H1 (cell line): Measurements from ENCODE around the gene TNS1. TPM values are rescaled to one million over a fixed set of nuclear protein-coding genes. Genes with fewer than 3 reads are reported as not detected.

Source experiments
- CTCF ChIA-PET: fragments of 300-600 bp; sonication (Branson Sonifier 250); formaldehyde crosslinking; loops from one replicate; lab custom pipeline; 2021; ENCODE audit not compliant: partially characterized antibody; lab: Charles Lee
- POLR2A ChIA-PET: fragments of 300-600 bp; sonication (Branson Sonifier 250); formaldehyde crosslinking; loops from one replicate; lab custom pipeline; 2021; ENCODE audit warnings: inconsistent platforms; ENCODE audit not compliant: partially characterized antibody; lab: Charles Lee
- DNase-seq, 2 experiments: peaks; one replicate each; pipeline versions ENCODE4 v3.0.0 to v3.0.0-alpha.2; 2010 to 2022; ENCODE audit warnings: low spot score in 2 of 2, low read depth in 1 of 2, mixed read lengths in 1 of 2
- FAIRE-seq: peaks from 2 replicates; lab custom pipeline; 2011; peaks lifted over from hg19 to GRCh38; lab: Jason Lieb, UNC
- H2AFZ ChIP-seq: 2 replicates; pipeline ENCODE4 v1.8.1; 2012; ENCODE audit warnings: low read length, inconsistent platforms
- H2AK5ac ChIP-seq: 2 replicates; pipeline ENCODE4 v1.6.1; 2013; ENCODE audit warnings: low read depth, low read length
- H2BK120ac ChIP-seq: replicated peaks from 2 replicates; pipeline ENCODE3; 2013; ENCODE audit warnings: low read depth, low read length, inconsistent platforms
- H2BK12ac ChIP-seq: 2 replicates; pipeline ENCODE4 v1.6.1; 2013; ENCODE audit warnings: low read depth, low read length
- H2BK15ac ChIP-seq: 2 replicates; pipeline ENCODE4 v1.6.1; 2013; ENCODE audit warnings: low read length
- H2BK20ac ChIP-seq: 2 replicates; pipeline ENCODE4 v1.6.1; 2013; ENCODE audit warnings: low read length
- H2BK5ac ChIP-seq: 2 replicates; pipeline ENCODE4 v1.6.1; 2013; ENCODE audit warnings: low read depth, low read length
- H3K14ac ChIP-seq: 2 replicates; pipeline ENCODE4 v1.6.1; 2013; ENCODE audit warnings: inconsistent platforms; ENCODE audit not compliant: insufficient read length
- H3K18ac ChIP-seq: 2 replicates; pipeline ENCODE4 v1.6.1; 2013; ENCODE audit warnings: low read length; ENCODE audit errors: extremely low read depth
- H3K23ac ChIP-seq: 2 replicates; pipeline ENCODE4 v1.6.1; 2013; ENCODE audit warnings: inconsistent platforms; ENCODE audit not compliant: insufficient read length
- H3K23me2 ChIP-seq: 2 replicates; pipeline ENCODE4 v1.6.1; 2013; ENCODE audit warnings: low read depth, low read length
- H3K27ac ChIP-seq: 2 replicates; pipeline ENCODE4 v1.6.1; 2011; ENCODE audit warnings: low read depth, low read length, inconsistent platforms
- H3K27me3 ChIP-seq, 4 experiments: replicated peaks in 1 of 4; 1 replicate in 1 of 4; 2 replicates in 3 of 4; pipeline versions ENCODE4 v1.6.1 to v1.8.1; 2011 to 2013; ENCODE audit warnings: low read length in 3 of 4, mild to moderate bottlenecking in 3 of 4, inconsistent platforms in 2 of 4, mixed read lengths in 2 of 4, moderate library complexity in 1 of 4; ENCODE audit not compliant: control insufficient read depth in 3 of 4, insufficient read depth in 3 of 4; ENCODE audit errors: extremely low read depth in 1 of 4
- H3K36me3 ChIP-seq, 4 experiments: 2 replicates each; pipeline versions ENCODE4 v1.6.1 to v1.8.1; 2011 to 2013; ENCODE audit warnings: mild to moderate bottlenecking in 4 of 4, low read length in 3 of 4, moderate library complexity in 2 of 4, control low read depth in 1 of 4, inconsistent platforms in 1 of 4; ENCODE audit not compliant: insufficient read depth in 4 of 4, control insufficient read depth in 2 of 4
- H3K4ac ChIP-seq: replicated peaks from 2 replicates; pipeline ENCODE3; 2013; ENCODE audit warnings: low read length, low read depth, mixed read lengths, inconsistent platforms; ENCODE audit not compliant: insufficient read length
- H3K4me1 ChIP-seq, 4 experiments: replicated peaks in 1 of 4; 1 replicate in 1 of 4; 2 replicates in 3 of 4; pipeline versions ENCODE4 v1.6.1 to v1.8.1; 2011 to 2013; ENCODE audit warnings: low read length in 3 of 4, inconsistent platforms in 2 of 4, mixed read lengths in 1 of 4; ENCODE audit not compliant: insufficient read depth in 4 of 4, control insufficient read depth in 3 of 4
- H3K4me2 ChIP-seq, 2 experiments: 2 replicates each; pipeline versions ENCODE4 v1.6.1 to v1.8.1; 2011 to 2013; ENCODE audit warnings: low read depth in 2 of 2, low read length in 2 of 2, control low read depth in 1 of 2, inconsistent platforms in 1 of 2, mild to moderate bottlenecking in 1 of 2; ENCODE audit not compliant: insufficient read depth in 1 of 2
- H3K4me3 ChIP-seq, 4 experiments: fragments of 200-600, 300-600 bp in 1 of 4; sonication (generic), shearing (Covaris generic), sonication (Bioruptor Twin) in 1 of 4; 2 replicates each; pipeline versions ENCODE4 v1.5.1 to v1.8.1; 2011 to 2016; ENCODE audit warnings: low read length in 4 of 4, low read depth in 3 of 4, control low read depth in 2 of 4, inconsistent platforms in 2 of 4, mild to moderate bottlenecking in 2 of 4, mixed read lengths in 1 of 4, moderate library complexity in 1 of 4; ENCODE audit not compliant: insufficient read depth in 2 of 4; ENCODE audit errors: extremely low read depth in 1 of 4
- H3K56ac ChIP-seq: replicated peaks from 2 replicates; pipeline ENCODE3; 2013; ENCODE audit warnings: low read depth, mild to moderate bottlenecking, mixed read lengths, low read length, inconsistent platforms; ENCODE audit not compliant: insufficient read length
- H3K79me1 ChIP-seq: 2 replicates; pipeline ENCODE4 v1.6.1; 2013; ENCODE audit warnings: low read depth, low read length, control low read depth
- H3K79me2 ChIP-seq, 2 experiments: 2 replicates each; pipeline versions ENCODE4 v1.6.1 to v1.8.1; 2012 to 2013; ENCODE audit warnings: low read length in 2 of 2, mild to moderate bottlenecking in 2 of 2, inconsistent platforms in 1 of 2; ENCODE audit not compliant: insufficient read depth in 2 of 2, control insufficient read depth in 1 of 2
- H3K9ac ChIP-seq, 4 experiments: replicated peaks in 1 of 4; 1 replicate in 1 of 4; 2 replicates in 3 of 4; pipeline versions ENCODE4 v1.6.1 to v1.8.1; 2011 to 2013; ENCODE audit warnings: low read depth in 3 of 4, low read length in 3 of 4, control low read depth in 2 of 4, mild to moderate bottlenecking in 2 of 4, moderate library complexity in 2 of 4, inconsistent platforms in 1 of 4; ENCODE audit errors: extremely low read depth in 1 of 4
- H3K9me3 ChIP-seq, 2 experiments: 2 replicates each; pipeline versions ENCODE4 v1.6.1 to v1.8.1; 2012 to 2013; ENCODE audit warnings: mild to moderate bottlenecking in 2 of 2, moderate library complexity in 2 of 2, control low read depth in 1 of 2, inconsistent platforms in 1 of 2, low read depth in 1 of 2, low read length in 1 of 2, mixed read lengths in 1 of 2; ENCODE audit not compliant: insufficient read depth in 2 of 2
- H4K20me1 ChIP-seq, 2 experiments: replicated peaks in 1 of 2; 2 replicates each; pipeline versions ENCODE3 to v1.8.1; 2011 to 2013; ENCODE audit warnings: inconsistent platforms in 2 of 2, low read length in 2 of 2, mild to moderate bottlenecking in 1 of 2; ENCODE audit not compliant: insufficient read depth in 2 of 2, control insufficient read depth in 1 of 2
- H4K5ac ChIP-seq: 2 replicates; pipeline ENCODE4 v1.6.1; 2013; ENCODE audit warnings: low read length, low read depth, mixed read lengths, inconsistent platforms; ENCODE audit not compliant: insufficient read length
- H4K8ac ChIP-seq: 2 replicates; pipeline ENCODE4 v1.8.0; 2013; ENCODE audit warnings: mild to moderate bottlenecking, moderate library complexity, low read length, inconsistent platforms; ENCODE audit not compliant: insufficient read depth; ENCODE audit errors: extremely low read depth
- H4K91ac ChIP-seq: replicated peaks from 2 replicates; pipeline ENCODE3; 2013; ENCODE audit warnings: low read length, mixed read lengths, inconsistent platforms; ENCODE audit not compliant: insufficient read length
- CEBPB ChIP-seq: IDR thresholded peaks from 2 replicates; pipeline ENCODE4 v1.6.1; 2012; ENCODE audit warnings: low read depth, low read length
- FOSL1 ChIP-seq: IDR thresholded peaks from 2 replicates; pipeline ENCODE4 v1.6.1; 2011; ENCODE audit warnings: mild to moderate bottlenecking, low read depth, low read length, moderate library complexity; ENCODE audit not compliant: insufficient read depth
- GTF2F1 ChIP-seq: IDR thresholded peaks from 2 replicates; pipeline ENCODE4 v1.6.1; 2012; ENCODE audit warnings: low read depth, low read length, improper control_type of control experiment, borderline replicate concordance
- KDM1A ChIP-seq: fragments of 200-600, 300-600 bp; sonication (generic); IDR thresholded peaks from 2 replicates; pipeline ENCODE4 v1.7.1; 2016; ENCODE audit warnings: mild to moderate bottlenecking, low read length, borderline replicate concordance
- KDM5A ChIP-seq: fragments of 200-600 bp; IDR thresholded peaks from 2 replicates; pipeline ENCODE4 v1.7.1; 2012; ENCODE audit warnings: mild to moderate bottlenecking, low read length, inconsistent platforms, mixed read lengths
- MAX ChIP-seq: IDR thresholded peaks from 2 replicates; pipeline ENCODE4 v1.6.1; 2012; ENCODE audit warnings: inconsistent platforms
- NRF1 ChIP-seq: IDR thresholded peaks from 2 replicates; pipeline ENCODE4 v1.6.1; 2011; ENCODE audit warnings: mild to moderate bottlenecking, low read depth, low read length, improper control_type of control experiment
- SP1 ChIP-seq: IDR thresholded peaks from 2 replicates; pipeline ENCODE4 v1.6.1; 2011; ENCODE audit warnings: low read depth, low read length
- SP2 ChIP-seq: IDR thresholded peaks from 2 replicates; pipeline ENCODE4 v1.6.1; 2012; ENCODE audit warnings: mild to moderate bottlenecking, low read length, inconsistent platforms
- ZNF274 ChIP-seq: IDR thresholded peaks from 2 replicates; pipeline ENCODE4 v1.7.0; 2012; ENCODE audit warnings: low read length, borderline replicate concordance; ENCODE audit errors: extremely low read depth
- WGBS, 2 experiments: shearing (Covaris generic) in 1 of 2; methylation state at CpG; one replicate each; pipeline versions ENCODE4 v1.1.6 to v1.1.7; 2013 to 2015; ENCODE audit warnings: low lambda C conversion rate in 2 of 2, mixed read lengths in 2 of 2, inconsistent platforms in 1 of 2, low coverage in 1 of 2, missing lambda C conversion rate in 1 of 2; ENCODE audit not compliant: insufficient replicate concordance in 2 of 2, insufficient coverage in 1 of 2, insufficient read length in 1 of 2; ENCODE audit errors: extremely low coverage in 1 of 2, missing lambda C conversion rate in 1 of 2; 5-methylcytosine and 5-hydroxymethylcytosine counted together
- polyA plus RNA-seq, 7 experiments: library from polyadenylated mRNA; depleted of rRNA in 3 of 7; stranded (reverse) in 5 of 7; unstranded in 2 of 7; fragments of >200 nt in 5 of 7; fragments of 200-250 nt in 2 of 7; gene quantifications; 1 replicate in 5 of 7; 2 replicates in 1 of 7; 4 replicates in 1 of 7; pipeline versions ENCODE4 v1.2.1 to v1.2.3, GENCODE V29; 2011 to 2013; ENCODE audit warnings: missing spikeins in 2 of 7, mixed read lengths in 2 of 7
- total RNA-seq: library from RNA; stranded (reverse); fragmentation: NEBNext Ultra II Directional; extraction: Animal tissue kit (Norgen Biotek cat#: 25700); gene quantifications from 2 replicates; pipeline ENCODE4 v1.2.1, GENCODE V29; 2021

TNS1 gene
- total and polyA plus RNA-seq, 2 of the 8 experiments (the other 6 are each of a cell fraction or from before 2014, with no cell fraction given), result 1.5 to 5.1 TPM

DNA sequence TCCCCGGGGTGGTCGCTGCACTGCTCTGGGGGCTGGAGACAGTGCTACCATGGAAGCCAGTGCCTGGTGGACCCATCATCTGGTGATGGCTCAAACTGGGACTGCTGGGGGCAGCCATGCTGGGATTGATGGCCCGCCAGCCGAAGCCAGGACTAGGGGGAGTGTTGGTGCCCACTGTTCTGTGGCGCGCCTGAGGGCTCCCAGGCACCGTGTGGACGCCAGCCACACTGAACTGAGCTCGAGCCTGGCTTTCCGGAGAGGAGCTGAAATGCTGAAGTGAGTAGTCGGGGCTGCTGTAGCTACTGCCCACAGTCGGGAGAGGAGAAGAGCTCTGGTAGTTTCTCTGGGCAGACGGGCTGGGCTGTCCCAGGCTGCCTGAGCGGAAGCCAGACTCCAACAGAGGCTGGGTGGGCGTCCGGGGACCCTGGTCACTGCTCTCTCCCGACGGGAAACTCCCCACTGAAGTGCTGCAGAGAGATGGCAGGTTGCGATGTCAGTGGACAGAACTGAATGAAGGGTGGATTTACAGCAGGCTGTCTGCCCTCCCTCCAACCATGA lies 184.4 kb downstream of the TNS1 start:
- CTCF ChIA-PET, result interaction anchor here (0.9 to 14.9 kb wide), 4 partner anchors 12 to 68 kb away, joined by 3 to 155 read pairs (median 6); no protein-coding TSS in a partner anchor
- H3K4ac ChIP-seq, result no peak overlapping the region
- no peak overlapping the region for H3K27ac ChIP-seq
- DNase-seq, result no peak
- H3K4me3 ChIP-seq, result no peak overlapping the region
- TF ChIP-seq ZNF274 (no peak), KDM5A (no peak), KDM1A (no peak), SP1 (no peak), NRF1 (no peak), SP2 (no peak), CEBPB (no peak), GTF2F1 (no peak), FOSL1 (no peak), MAX (no peak)
- H3K23ac ChIP-seq, result no peak overlapping the region
- POLR2A ChIA-PET, result no interaction called here
- H2BK20ac ChIP-seq, result no peak overlapping the region
- H4K5ac ChIP-seq, result no peak overlapping the region
- no peaks in the 10 kb centered on the region for H3K27me3 ChIP-seq
- H3K4me2 ChIP-seq, result no peak overlapping the region
- H2BK120ac ChIP-seq, result no peak overlapping the region
- H4K91ac ChIP-seq, result no peak overlapping the region
- H2BK12ac ChIP-seq, result no peak overlapping the region
- no peak overlapping the region for H2AFZ ChIP-seq
- H3K9me3 ChIP-seq, result no peaks in the 10 kb centered on the region
- no peaks in the 10 kb centered on the region for H3K23me2 ChIP-seq
- H3K18ac ChIP-seq, result no peak overlapping the region
- H3K14ac ChIP-seq, result no peak overlapping the region
- H3K79me2 ChIP-seq, result no peaks in the 10 kb centered on the region
- H2AK5ac ChIP-seq, result no peak overlapping the region
- no peaks in the 10 kb centered on the region for H3K4me1 ChIP-seq
- H3K79me1 ChIP-seq, result no peaks in the 10 kb centered on the region
- no peaks in the 10 kb centered on the region for H3K36me3 ChIP-seq
- H3K9ac ChIP-seq, result no peak overlapping the region
- WGBS, 2 experiments, result 84% methylated on average over 19 of the region's 19 CpGs; no CpG with 5 or more reads in 1 of the 2 experiments
- no peak overlapping the region for H3K56ac ChIP-seq
- H2BK15ac ChIP-seq, result no peak overlapping the region
- no peak overlapping the region for H2BK5ac ChIP-seq
- H4K8ac ChIP-seq, result no peak overlapping the region; the same call in 1 of the 2 replicates
- FAIRE-seq, result no peak
- H4K20me1 ChIP-seq, result no peaks in the 10 kb centered on the region
